ENCODE results near the gene ETAA1.

Gene ETAA1

DNA sequence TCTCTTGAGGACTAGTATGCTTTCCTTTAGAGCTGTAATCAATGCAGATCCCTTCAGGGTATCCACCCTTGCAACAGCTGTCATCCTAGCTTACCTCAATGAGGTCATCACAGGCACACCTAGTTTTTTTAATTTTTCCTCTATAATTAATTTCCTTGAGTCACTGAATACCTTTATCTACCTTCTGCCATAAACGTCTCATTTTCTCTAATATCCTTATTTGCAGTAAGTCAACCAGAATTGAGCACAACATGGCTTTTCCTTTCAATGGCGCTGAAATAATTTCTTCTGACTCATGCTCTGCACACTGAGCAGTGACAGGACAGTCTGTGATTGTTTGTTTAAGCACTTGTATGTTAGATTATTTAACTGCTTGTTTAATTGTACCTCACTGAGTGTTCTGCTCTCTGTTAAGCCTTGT, 49.4 kb downstream of the ETAA1 start:
- H3K36me3 ChIP-seq (ENCODE audit: control insufficient read depth, insufficient read depth, low read length), result no peaks in the 10 kb centered on the region
- H3K27me3 ChIP-seq (ENCODE audit: control insufficient read depth, insufficient read depth, low read length), result no peaks in the 10 kb centered on the region
- H3K9ac ChIP-seq (ENCODE audit: low read length), result no peak overlapping the region
- H3K4me3 ChIP-seq (ENCODE audit: low read length), result no peak overlapping the region
- H3K4me1 ChIP-seq (ENCODE audit: control insufficient read depth, insufficient read depth, low read length), result peaks cover 8% of the 10 kb centered on the region
- peak overlapping the region; percentile 47 for H3K27ac ChIP-seq (ENCODE audit: low read depth, low read length)

DNA sequence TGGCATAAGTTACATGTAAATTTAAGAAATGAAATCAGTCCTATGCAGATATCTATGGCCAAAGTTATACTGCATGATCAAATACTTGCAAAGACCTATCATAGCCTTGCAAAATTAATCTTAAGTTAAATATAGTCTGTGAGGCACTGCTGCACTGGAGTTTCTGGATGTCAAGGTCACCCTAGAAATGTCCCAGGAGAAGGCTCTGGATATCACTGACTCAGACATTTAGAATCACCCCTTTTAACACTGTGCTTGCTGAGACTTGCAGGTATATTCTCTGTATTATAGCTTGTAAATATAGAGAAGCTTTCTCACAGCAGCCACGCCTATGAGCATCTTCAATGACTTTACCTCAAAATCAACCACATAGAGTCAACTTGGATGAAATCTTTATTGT, 51.5 kb downstream of the ETAA1 start:
- no peak overlapping the region for H3K9ac ChIP-seq (ENCODE audit: low read length)
- peaks cover 8% of the 10 kb centered on the region for H3K4me1 ChIP-seq (ENCODE audit: control insufficient read depth, insufficient read depth, low read length)
- no peaks in the 10 kb centered on the region for H3K27me3 ChIP-seq (ENCODE audit: control insufficient read depth, insufficient read depth, low read length)
- no peaks in the 10 kb centered on the region for H3K36me3 ChIP-seq (ENCODE audit: control insufficient read depth, insufficient read depth, low read length)
- H3K4me3 ChIP-seq (ENCODE audit: low read length), result no peak overlapping the region
- no peak overlapping the region for H3K27ac ChIP-seq (ENCODE audit: low read depth, low read length)

DNA sequence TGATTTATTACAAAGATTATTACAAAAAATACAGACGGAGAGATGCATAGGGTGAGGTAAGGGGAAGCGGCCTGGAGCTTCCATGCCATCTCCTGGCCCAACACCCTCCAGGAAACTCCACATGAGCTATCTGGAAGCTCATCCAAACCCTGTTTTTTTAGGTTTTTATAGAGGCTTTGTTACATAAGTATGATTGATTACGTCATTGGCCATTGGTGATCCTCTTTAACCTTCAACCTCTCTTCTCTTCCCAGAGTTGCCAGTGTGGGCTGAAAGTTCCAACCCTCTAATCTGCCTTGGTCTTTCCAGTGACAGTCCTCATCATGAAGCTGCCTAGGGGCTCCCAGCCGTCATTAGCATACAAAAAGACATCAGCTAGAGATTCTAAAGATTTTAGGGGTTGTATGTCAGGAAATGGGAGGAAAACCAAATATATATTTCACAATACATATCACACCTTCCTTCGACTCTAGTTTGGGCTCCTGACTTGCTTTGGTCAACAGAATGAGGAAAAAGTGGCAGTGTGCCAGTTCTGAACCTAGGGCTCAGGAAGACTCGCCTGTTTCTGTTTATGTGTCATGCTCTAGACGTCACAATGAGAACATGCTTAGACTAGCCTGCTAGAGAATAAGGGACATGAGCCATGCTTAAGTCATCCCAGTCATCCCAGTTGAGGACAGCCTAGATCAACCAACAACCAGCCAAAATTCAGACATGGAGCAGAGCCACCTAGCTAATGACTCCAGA, 54.1 kb downstream of the ETAA1 start:
- Histone ChIP-seq H3K4me1 (ENCODE audit: control insufficient read depth, insufficient read depth, low read length) (peaks cover 2% of the 10 kb centered on the region), H3K27ac (ENCODE audit: low read depth, low read length) (no peak overlapping the region), H3K27me3 (ENCODE audit: control insufficient read depth, insufficient read depth, low read length) (no peaks in the 10 kb centered on the region), H3K4me3 (ENCODE audit: low read length) (no peak overlapping the region), H3K9ac (ENCODE audit: low read length) (no peak overlapping the region), H3K36me3 (ENCODE audit: control insufficient read depth, insufficient read depth, low read length) (no peaks in the 10 kb centered on the region)

DNA sequence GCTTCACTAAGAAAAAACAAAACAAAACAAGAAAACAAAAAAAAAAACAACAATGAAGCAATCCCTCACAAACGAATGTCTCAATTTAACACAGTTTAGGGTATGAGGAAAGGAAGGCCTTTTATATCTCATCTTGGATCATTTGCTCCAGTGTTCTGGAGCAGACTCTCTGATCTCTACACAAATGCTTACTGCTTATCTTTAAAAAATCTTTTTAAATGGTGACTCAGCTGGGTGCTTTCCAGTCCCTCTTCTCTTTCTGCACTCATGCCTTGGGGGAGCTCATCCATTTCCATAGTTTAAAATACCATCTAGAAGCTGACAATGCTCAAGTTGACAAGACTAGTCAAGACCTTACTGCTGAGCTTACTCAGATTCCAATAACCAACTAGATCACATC, 56.2 kb downstream of the ETAA1 start:
- no peak overlapping the region for H3K27ac ChIP-seq (ENCODE audit: low read depth, low read length)
- no peaks in the 10 kb centered on the region for H3K27me3 ChIP-seq (ENCODE audit: control insufficient read depth, insufficient read depth, low read length)
- H3K4me3 ChIP-seq (ENCODE audit: low read length), result no peak overlapping the region
- H3K9ac ChIP-seq (ENCODE audit: low read length), result no peak overlapping the region
- H3K4me1 ChIP-seq (ENCODE audit: control insufficient read depth, insufficient read depth, low read length), result no peaks in the 10 kb centered on the region
- H3K36me3 ChIP-seq (ENCODE audit: control insufficient read depth, insufficient read depth, low read length), result no peaks in the 10 kb centered on the region

DNA sequence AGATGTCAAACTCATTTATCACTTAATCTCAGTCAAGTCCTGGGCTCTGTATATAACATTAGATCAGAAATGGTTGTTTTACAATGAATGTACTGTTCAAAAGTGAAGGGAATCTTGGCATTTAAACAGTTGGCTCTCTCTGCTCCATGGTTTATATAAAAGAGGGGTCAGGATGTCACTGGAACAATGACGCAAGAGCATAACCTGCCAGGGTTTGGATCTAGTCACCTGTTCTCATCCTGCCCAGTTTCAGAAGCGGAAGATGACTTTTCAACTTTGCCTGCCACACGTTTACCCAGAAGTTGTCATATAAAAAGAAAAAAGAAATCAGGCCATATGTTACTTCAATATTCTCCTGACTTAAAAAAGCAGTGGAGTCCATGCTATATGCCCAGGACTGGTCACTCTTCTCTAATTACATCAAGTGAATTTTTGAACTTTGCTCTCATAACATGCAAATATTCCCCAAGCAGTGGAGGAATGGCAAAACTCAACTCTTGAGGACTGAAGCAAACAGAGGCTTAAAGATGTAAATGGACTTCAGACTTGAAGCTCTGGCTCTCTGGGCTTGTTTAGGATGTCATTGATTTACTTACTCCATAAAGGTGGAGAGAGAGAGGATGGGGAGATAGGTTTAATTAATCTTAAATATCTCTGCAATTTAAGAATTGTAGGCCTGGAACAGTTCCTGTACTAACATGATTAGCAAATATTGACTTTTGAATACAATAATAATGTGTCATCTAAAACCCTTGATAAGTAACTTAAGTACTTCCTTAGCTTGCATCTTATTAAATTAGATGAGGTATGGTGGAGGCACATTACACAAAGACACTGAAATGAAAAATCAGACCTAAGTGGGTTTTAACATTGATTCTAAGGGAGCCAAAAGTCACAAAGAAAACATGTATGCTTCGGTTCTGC, 58.3 kb downstream of the ETAA1 start:
- no peak overlapping the region for H3K4me3 ChIP-seq (ENCODE audit: low read length)
- no peak overlapping the region for H3K9ac ChIP-seq (ENCODE audit: low read length)
- no peaks in the 10 kb centered on the region for H3K27me3 ChIP-seq (ENCODE audit: control insufficient read depth, insufficient read depth, low read length)
- H3K27ac ChIP-seq (ENCODE audit: low read depth, low read length), result no peak overlapping the region
- H3K4me1 ChIP-seq (ENCODE audit: control insufficient read depth, insufficient read depth, low read length), result no peaks in the 10 kb centered on the region
- no peaks in the 10 kb centered on the region for H3K36me3 ChIP-seq (ENCODE audit: control insufficient read depth, insufficient read depth, low read length)

DNA sequence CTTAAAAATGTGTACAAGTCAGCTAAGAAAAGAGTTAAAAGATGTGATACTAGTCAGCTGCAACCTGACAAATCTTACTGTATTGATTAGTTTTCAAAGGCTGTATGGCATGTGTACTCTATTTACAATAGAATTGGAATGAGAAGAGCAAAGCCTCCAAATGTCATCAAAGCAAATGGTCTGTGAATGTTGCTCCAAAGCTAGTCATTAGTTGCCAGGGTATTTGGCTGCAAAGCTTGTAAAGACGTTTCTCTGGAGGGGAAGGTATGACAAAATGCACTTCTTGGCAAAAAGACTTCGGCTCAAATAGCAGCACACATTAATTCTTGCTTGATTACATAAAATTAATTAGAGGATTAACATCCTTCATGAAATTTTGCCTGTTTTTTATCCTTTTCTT, 59.3 kb downstream of the ETAA1 start:
- no peak overlapping the region for H3K9ac ChIP-seq (ENCODE audit: low read length)
- no peaks in the 10 kb centered on the region for H3K36me3 ChIP-seq (ENCODE audit: control insufficient read depth, insufficient read depth, low read length)
- no peak overlapping the region for H3K27ac ChIP-seq (ENCODE audit: low read depth, low read length)
- no peaks in the 10 kb centered on the region for H3K4me1 ChIP-seq (ENCODE audit: control insufficient read depth, insufficient read depth, low read length)
- no peaks in the 10 kb centered on the region for H3K27me3 ChIP-seq (ENCODE audit: control insufficient read depth, insufficient read depth, low read length)
- no peak overlapping the region for H3K4me3 ChIP-seq (ENCODE audit: low read length)

DNA sequence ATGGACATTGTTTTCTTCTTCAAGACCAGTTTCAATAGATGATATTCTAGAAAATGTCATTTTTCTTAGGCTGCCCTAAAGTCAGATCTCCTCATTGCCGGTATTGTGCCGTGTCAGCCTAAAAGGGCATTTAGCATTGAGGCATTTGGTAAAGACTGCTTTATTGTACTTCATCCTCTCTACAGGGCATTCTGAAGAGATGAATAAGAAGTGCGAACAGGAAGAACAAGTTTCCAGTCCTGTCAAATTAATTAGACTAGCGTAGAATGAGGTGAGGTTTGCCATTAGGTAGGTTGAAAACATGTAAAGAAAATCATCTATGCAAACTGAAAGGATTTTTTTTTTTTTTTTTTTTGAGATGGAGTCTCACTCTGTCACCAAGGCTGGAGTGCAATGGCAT, 60.6 kb downstream of the ETAA1 start:
- Histone ChIP-seq H3K4me1 (ENCODE audit: control insufficient read depth, insufficient read depth, low read length) (no peaks in the 10 kb centered on the region), H3K27ac (ENCODE audit: low read depth, low read length) (no peak overlapping the region), H3K27me3 (ENCODE audit: control insufficient read depth, insufficient read depth, low read length) (no peaks in the 10 kb centered on the region)

DNA sequence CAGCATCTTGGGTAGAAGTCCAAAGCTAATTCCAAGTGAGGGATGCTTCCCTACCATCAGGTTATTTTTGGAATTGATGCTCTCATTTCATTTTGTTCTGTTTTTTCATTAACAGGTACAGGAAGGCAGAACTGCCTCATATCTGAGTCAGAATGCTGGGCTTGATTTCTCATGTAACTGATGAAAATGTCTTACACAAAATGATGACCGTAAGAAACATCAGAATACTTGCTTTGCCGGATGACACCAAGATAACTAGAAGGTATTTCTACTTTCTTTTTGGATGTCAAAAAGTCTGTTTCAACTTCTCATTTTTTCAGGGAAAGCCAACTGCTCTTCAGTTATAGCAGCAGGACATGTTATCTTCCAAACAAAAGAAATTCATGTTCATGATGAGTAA, 62.6 kb downstream of the ETAA1 start:
- Histone ChIP-seq H3K9ac (ENCODE audit: low read length) (no peak overlapping the region), H3K36me3 (ENCODE audit: control insufficient read depth, insufficient read depth, low read length) (no peaks in the 10 kb centered on the region), H3K4me1 (ENCODE audit: control insufficient read depth, insufficient read depth, low read length) (no peaks in the 10 kb centered on the region), H3K27me3 (ENCODE audit: control insufficient read depth, insufficient read depth, low read length) (no peaks in the 10 kb centered on the region), H3K27ac (ENCODE audit: low read depth, low read length) (no peak overlapping the region), H3K4me3 (ENCODE audit: low read length) (no peak overlapping the region)

More for the DNA sequence above, 60.6 kb downstream of the ETAA1 start:
- H3K4me3 ChIP-seq (ENCODE audit: low read length), result no peak overlapping the region
- H3K36me3 ChIP-seq (ENCODE audit: control insufficient read depth, insufficient read depth, low read length), result no peaks in the 10 kb centered on the region
- H3K9ac ChIP-seq (ENCODE audit: low read length), result no peak overlapping the region
